HG03378 (cell line): ENCODE data around the gene SHTN1.

ENCODE experiments used
- ATAC-seq: cut with Tn5 transposase; IDR thresholded peaks from one replicate; pipeline ENCODE4 v1.9.1; 2021; ENCODE audit warnings: mild to moderate bottlenecking, moderate library complexity; ENCODE audit not compliant: unreplicated experiment

SHTN1 gene, protein sequence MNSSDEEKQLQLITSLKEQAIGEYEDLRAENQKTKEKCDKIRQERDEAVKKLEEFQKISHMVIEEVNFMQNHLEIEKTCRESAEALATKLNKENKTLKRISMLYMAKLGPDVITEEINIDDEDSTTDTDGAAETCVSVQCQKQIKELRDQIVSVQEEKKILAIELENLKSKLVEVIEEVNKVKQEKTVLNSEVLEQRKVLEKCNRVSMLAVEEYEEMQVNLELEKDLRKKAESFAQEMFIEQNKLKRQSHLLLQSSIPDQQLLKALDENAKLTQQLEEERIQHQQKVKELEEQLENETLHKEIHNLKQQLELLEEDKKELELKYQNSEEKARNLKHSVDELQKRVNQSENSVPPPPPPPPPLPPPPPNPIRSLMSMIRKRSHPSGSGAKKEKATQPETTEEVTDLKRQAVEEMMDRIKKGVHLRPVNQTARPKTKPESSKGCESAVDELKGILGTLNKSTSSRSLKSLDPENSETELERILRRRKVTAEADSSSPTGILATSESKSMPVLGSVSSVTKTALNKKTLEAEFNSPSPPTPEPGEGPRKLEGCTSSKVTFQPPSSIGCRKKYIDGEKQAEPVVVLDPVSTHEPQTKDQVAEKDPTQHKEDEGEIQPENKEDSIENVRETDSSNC

DNA sequence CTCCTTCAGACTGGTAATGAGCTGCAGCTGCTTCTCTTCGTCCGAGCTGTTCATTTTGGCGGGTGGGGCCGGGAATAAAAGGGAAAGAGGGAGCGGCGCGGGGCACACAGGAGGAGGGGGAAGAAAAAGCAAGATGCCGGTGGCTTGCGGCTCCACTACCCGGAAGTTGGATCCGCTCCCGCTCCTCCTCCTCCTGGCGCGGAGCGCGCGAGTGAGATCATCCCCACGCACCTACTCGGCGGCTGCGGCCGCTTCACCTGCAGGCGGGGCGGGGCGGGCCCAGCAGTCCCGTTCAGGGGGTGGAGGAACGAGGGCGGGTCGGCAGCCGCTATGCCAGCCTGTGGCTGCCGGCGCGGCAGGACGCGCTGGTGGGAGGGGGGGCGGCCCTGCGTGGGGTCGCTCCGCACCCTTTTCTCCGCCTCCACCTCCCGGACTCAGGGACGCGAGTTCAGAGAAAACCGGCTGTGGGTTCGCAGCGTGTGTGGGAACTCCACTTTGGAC is at the start of gene SHTN1:
Gene SHTN1 (minus strand): TSS at position 162 of the 501 bp plus-strand sequence. CDS start 108 bp downstream, at position 54.
- peak; percentile 39 for ATAC-seq

DNA sequence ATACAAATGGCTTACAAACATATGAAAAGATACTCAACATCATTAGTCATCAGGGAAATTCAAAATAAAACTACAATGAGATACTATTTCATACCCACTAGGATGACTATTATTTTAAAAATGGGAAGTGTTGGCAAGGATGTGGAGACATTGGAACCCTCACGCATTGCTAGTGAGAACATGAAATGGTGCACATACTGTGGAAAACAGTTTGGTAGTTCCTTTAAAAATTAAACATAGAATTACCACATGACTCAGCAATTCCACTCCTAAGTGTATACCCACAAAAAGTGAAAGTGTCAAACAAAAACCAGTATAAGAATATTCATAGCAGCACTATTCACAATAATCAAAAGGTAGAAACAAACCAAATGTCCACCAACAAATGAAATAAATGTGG is 48.5 kb upstream of the SHTN1 start:
- no peak for ATAC-seq

DNA sequence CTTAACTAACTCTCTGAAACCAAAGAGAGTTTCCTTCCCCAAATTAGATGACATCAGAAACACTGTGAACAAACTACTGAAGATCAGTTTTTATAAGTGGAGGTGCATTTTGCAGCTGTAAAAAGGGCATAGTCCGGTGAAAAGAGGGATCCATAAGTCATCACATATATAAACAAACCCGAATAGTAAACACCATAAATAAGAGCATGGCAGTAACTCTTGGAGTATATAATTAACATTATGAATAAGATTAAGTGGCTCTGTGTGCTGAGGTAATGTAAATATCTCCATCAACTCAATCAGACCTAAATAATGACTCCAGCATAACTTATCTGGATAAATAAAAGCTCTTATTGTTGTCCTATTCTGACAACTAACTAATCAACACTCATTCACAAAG is 43.0 kb upstream of the SHTN1 start:
- no peak for ATAC-seq

DNA sequence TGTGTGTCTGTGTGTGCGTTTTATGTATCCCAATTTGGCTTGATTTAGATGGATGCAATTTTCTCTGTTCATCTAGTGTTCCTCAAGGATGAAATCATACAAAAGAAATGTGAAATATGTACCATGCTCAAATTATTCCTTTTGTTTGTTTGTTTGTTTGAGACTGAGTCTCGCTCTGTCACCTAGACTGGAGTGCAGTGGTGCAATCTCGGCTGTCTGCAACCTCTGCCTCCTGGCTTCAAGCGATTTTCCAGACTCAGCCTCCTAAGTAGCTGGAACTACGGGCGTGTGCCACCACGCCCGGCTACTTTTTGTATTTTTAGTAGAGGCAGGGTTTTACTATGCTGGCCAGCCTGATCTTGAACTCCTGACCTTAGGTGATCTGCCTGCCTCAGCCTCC is 11.3 kb upstream of the SHTN1 start:
- ATAC-seq, result no peak

DNA sequence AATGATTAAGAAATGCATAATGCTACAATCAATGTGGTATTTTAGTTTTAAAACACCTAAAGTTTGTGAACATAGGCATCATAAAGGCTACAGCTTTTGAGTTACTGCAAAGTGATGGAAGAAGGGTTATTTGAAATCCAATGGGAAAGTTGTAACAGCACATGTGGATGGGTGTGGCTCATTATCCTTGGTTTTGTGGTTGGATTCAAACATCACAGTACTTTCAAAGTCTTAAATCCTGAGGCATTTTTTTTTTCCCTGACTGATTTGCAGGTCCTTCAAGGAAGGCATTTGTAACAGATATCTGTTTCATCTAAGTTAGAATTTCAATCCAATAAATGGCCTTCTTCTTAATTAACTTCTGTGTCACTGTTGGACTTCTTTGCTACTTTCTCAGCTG is 9.8 kb upstream of the SHTN1 start:
- ATAC-seq, result no peak

DNA sequence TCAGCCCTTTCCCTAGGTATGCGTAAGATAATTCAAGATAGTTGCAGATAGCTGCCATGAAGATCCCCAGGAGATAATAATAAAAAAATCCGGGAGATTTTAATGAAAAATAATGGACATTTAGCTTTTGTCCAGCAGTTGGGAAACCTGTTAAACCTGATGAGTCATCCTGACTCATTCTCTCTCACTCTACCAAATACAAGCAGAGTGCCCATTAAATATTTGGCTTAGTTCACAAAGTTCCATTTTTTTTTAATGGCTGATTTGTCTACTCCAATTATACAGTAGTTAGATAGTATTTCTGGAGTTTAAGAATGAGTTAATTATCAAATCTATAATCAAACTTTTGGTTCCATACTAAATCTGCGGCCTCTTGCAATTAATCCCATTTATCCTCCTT is 2.1 kb upstream of the SHTN1 start:
- no peak for ATAC-seq

DNA sequence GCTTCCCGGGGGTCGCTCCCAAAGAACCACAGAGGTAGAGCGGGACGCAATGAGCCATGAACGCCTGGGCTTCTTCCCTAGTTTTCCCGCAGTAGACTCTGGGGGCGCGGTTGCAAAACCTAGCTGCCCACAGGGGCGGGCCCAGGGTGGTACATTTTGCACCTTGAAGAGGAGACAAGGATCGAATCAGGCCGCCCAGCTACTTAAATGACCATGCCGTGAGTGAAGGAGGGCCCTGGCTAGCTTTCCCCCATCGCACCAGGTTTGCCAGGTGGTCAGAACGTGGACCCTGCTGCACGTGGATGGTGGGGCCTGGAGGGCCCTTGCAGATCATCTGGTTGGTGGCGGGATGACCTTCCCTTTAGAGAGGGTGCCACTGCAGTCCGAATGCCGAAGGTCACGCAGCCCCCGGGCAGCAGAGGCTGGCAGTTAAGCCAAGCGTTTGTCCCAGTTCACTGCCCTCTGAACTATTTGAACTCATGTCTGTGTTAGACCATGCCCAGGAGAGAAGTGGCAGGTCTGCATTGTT is 604 bp upstream of the SHTN1 start:
- no peak for ATAC-seq

DNA sequence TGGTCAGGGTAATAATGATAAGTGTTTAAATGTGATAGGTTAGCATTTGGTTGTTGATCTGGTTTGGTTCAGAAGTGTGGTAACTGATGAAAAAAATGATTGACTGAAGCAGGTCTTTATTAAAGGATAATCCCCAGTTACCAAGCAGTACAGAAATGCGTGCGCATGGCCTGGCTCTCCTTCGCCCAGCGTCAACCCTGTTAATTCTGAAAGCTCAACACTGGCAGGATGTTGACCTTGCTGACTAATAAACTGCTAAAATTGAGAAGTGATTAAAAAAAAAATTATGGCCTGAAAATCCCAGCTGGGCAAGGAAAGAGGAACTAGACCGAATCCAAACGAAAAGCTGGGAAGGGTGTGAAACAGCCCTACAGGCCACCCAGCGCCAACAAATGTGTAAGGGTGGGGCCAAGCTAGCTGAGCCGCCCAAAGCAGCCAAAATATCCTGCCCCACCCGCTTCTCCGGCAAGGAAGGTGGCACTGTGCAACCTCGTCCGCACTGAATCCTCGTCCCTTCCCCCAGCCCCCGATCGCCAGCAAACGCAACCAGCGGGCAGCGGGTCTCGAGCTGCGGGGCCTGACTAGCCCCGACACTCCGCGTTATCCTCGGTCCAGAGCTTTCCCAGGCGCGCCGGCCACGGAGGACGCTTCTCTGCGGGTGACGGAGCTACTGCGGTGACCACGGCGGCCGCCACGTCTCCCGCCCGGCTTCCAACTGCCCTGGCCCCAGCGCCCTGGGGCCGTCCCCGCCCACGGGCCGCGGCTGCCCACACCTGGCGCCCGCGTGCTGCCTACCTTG is 561 bp downstream of the SHTN1 start:
- ATAC-seq, result peak; percentile 62

DNA sequence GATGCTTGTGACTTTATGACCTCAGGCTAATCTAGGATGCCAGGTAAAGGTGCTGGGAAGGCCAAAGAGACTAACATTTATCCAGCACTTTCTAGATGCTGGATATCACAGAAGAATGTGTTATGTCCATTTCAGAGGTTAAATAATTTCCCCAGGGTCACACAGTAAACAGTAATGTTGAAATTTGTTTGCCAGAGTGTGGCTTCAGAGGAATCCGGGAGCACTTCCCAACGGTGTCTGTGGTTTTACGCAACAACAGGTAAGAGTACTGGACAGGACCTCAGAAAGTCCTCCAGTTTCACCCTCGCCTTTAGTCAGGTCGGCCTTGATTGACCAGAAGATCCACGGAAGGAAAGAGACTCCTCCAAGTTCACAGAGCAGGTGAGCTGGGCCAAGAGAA is 1.7 kb downstream of the SHTN1 start:
- ATAC-seq, result no peak

DNA sequence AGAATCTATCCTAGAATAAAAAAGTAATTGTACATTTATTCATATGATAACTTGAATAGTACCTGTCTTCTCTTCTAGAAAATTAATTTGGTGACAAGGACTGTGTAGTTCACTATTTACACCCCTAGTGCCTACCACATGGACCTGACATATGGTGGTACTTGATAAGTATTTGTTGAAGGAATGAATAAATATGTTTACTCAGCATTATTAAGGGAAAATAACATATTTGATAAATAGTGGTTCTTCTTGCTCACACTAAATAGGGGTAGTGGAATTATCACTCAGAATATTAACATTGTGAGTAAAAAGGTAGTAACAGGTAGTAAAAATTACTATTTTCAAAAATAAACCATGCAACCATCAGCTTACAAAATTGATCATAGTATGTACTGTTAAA is 2.8 kb downstream of the SHTN1 start:
- ATAC-seq, result no peak

DNA sequence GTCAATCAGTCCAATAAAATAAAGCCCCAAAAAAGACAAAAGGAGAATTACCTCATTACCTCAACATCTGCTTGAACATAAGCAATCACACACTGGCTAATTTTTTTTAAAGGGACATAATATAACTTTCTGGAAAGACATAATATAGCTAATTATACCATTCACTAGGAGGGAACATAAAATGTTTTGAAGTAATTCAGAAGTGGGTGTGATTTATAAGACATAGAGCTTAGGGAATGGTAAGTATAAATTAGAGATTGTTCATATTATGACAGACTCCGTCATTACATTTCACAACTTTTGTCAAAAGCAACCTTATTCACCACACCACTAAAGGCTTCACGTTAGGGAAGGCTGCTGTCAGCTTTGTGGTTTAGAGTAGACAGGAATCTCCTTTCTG is 3.8 kb downstream of the SHTN1 start:
- ATAC-seq, result no peak

DNA sequence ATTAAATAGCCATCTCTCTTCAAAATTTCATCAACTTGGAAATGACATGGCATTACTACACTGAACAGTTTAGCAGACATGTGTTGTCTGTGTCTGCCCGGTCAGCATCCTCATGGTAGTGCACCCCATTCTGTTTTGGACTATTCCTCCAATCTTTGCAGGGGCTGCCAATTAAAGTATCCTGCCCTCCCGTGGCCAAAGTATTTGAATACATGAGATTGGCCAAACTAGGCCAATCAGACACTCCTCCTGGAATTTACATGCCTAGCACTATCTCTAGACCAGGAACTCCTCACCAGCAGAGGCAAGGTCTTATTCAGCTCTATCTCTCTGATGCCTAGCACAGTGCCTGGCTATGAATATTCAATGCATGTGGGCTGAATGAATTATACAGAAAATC is 4.4 kb downstream of the SHTN1 start:
- ATAC-seq, result no peak

DNA sequence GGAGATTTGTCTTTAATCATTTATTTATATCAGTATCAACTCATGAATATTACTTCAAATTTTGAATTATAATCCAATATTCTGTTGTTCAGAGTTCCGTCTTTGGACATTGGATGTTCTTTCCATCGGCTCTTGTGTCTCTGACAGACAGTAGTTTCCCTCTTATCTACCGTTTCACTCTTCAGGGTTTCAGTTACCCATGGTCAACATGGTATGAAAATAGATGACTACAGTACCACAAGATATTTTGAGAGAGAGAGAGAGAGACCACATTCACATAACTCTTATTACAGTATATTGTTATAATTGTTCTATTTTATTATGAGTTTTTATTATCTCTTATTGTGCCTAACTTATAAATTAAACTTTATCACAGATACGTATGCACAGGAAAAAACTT is 6.8 kb downstream of the SHTN1 start:
- ATAC-seq, result no peak

DNA sequence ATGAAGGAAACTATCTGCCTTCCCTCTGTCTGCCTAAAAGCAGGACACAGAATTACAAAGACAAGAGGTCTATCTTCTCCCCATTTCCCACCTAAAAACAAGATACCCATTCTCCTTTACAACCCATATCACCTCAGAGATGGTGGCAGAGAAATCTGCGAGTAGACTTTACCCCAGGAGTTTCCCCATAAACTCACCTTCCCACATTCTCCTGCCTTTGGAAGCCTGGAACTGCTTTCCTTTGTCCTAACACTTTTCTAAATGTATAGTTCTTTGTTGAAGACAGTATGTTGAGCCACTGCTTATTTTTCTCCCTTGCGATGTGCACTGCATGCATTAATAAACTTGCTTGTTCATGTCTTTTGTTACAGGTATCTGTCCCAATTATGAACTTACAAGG is 8.0 kb downstream of the SHTN1 start:
- no peak for ATAC-seq

DNA sequence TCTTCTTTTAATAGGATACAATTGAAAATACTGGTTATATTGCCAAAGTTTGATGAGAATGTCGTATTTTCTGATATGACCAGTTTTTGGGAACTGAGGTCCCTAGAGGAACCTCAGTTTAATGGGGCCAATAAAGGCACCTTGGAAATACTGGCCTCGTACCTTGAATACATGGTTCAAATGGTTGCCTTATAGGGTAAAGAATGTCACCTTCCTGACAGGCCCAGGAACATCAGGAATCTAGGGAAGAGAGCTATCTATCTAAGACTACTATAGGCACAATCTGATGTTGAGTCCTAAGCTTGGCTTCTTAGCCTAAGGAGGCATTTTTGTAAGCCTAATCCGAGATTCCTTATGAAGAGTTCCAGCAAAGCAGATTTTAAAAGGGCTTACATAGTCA is 9.3 kb downstream of the SHTN1 start:
- no peak for ATAC-seq

DNA sequence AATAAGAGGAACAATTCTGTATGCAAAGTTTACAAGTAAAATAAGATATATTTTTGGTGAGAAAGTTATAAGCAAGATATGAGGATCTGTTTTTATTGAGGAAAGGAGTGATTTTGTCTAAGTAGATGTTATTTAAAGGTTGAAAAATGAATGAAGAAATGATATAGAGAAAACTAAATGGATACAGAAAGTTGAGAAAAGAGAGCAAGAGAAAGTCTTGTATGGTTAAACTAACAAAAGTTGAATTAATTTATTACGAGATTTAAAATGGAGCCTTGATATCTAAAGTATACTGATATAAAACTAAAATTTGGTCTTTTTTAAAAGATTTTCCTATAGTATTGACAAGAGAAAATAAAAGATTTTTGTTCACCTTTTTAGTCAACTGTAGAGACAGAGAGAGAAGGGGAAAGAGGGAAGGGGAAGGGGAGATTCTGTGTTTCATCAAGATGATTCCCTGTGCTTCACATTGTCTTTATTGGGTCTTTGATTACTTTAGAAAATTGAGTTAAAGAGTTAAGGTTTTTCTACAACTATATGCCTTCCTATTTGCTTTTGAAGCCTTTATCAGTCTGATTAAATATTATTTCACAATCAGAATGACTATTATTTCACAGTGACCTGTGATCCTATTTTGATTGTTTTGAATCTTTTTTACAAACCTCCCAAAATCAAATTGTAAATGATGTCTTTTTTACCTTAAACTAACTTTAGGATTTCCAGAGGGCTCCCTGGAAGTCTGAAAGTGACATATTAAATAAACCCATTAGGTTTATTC is 10.7 kb downstream of the SHTN1 start:
- ATAC-seq, result no peak

DNA sequence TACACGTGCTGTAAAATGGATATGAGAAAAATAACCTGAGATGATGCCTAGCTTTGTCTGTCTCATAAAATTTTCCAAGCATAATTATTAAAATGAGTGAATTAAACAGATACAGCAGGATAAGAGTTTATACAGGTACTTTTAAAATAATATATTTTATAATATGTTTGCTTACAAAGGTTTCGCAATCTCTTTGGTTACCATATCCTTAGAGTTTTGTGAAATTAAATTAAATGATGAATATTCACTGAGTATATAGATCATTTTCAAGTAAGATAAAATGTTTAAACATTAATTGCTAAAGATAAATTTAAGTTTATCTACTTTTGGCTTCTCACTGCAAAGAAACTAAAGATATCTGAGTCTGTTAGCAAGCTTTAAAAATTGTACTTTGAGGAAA is 11.4 kb downstream of the SHTN1 start:
- ATAC-seq, result no peak

DNA sequence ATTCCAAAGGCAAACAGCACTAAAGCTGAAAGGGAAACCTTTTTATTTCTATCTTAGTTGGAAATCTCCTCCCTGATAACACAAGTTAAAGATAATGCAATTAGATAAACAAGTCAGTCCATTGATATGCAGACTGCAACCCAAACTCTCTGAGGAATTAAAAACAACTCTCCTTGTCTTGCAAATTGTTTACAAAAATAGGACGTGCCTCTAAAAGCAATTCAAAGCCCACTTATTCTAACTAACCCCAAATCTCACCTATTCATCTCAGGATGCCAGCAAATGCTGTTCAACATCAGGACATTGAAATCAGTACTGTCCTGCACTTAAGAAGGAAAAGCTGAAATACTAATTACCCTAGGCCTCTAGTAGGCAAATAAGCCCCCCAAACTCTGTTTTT is 12.8 kb downstream of the SHTN1 start:
- no peak for ATAC-seq

DNA sequence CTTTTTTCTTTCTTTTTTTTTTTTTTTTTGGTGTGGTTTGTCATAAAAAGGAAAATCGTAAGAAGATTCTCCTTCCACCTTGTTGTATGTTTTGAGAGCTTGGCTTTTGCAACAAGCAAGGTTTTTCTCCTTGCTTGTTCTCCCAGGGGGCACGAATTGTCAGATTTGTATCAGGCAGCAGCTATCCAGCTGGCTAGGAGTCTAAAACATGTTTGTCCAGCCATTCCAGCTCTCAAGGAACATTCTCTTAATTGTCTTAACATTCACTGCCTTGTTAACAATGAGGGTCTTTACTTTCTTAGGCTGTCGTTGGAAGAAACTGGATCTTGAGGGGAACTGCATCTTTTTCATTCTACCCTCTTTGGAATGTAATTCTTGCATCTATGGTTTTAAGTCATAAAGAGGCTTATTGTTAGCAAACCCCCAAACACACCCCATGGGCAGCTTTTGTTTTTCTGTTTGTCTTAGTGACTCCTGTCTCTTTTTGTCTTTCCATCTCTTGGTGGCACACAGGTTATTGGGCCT is 14.6 kb downstream of the SHTN1 start:
- ATAC-seq, result no peak

DNA sequence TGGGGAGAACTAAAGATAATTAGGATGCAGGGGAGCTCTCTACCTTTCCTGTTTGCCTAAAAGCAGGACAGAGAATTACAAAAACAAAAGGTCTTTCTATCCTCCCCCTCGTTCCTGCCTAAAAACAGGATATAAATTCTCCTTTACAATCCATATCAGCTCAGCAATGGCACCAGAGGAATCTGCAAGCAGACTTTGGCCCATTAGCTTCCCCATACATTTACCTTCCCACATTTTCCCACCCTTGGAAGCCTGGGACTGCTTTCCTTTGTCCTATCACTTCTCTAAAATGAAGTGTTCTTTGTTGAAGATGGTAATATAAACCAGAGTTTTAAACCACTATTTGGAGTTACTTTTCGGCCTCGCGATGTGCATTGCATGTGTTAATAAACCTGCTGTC is 15.5 kb downstream of the SHTN1 start:
- ATAC-seq, result no peak
